Neural progenitor cell (in vitro differentiated cells): Measurements from ENCODE around the gene OR52B2. TPM values are rescaled to one million over a fixed set of nuclear protein-coding genes. Genes with fewer than 3 reads are reported as not detected.

Experiments used
- DNase-seq: peaks from one replicate; pipeline ENCODE4 v3.0.0-alpha.2; 2016; ENCODE audit warnings: low spot score
- H2AFZ ChIP-seq: fragments of 200-600 bp; sonication (generic); replicated peaks from 2 replicates; pipeline ENCODE4 v1.6.1; 2016; ENCODE audit warnings: antibody characterized with exemption
- H3F3A ChIP-seq: fragments of 200-600 bp; sonication (generic); 2 replicates; pipeline ENCODE4 v1.6.1; 2016; ENCODE audit warnings: antibody characterized with exemption, low read depth
- H3K27ac ChIP-seq: fragments of 200-600 bp; sonication (generic); 2 replicates; pipeline ENCODE4 v1.5.1; 2016; ENCODE audit warnings: mild to moderate bottlenecking
- H3K27me3 ChIP-seq: fragments of 200-600 bp; sonication (generic); 2 replicates; pipeline ENCODE4 v1.6.1; 2016; ENCODE audit warnings: mild to moderate bottlenecking, moderate library complexity
- H3K36me3 ChIP-seq: fragments of 200-600 bp; sonication (generic); 2 replicates; pipeline ENCODE4 v1.5.1; 2016
- H3K4me1 ChIP-seq: fragments of 200-600 bp; sonication (generic); 2 replicates; pipeline ENCODE4 v1.6.1; 2016; ENCODE audit warnings: mixed run types
- H3K4me2 ChIP-seq: fragments of 200-600 bp; sonication (generic); 2 replicates; pipeline ENCODE4 v1.6.1; 2016
- H3K4me3 ChIP-seq: fragments of 200-600 bp; sonication (generic); 2 replicates; pipeline ENCODE4 v1.5.1; 2016
- H3K79me2 ChIP-seq: fragments of 200-600 bp; sonication (generic); 2 replicates; pipeline ENCODE4 v1.6.1; 2016; ENCODE audit warnings: low read depth
- H3K9ac ChIP-seq: fragments of 200-600 bp; sonication (generic); 2 replicates; pipeline ENCODE4 v1.6.1; 2016
- H3K9me3 ChIP-seq: fragments of 200-600 bp; sonication (generic); 2 replicates; pipeline ENCODE4 v1.5.1; 2016; ENCODE audit warnings: low read depth
- H4K20me1 ChIP-seq: fragments of 200-600 bp; sonication (generic); 2 replicates; pipeline ENCODE4 v1.6.1; 2016; ENCODE audit warnings: low read depth
- H3K27ac Mint-ChIP-seq: 3 replicates; pipeline ENCODE4 v1.8.0; 2021; ENCODE audit warnings: mixed read lengths
- H3K27me3 Mint-ChIP-seq: 2 replicates; pipeline ENCODE4 v1.8.0; 2022; ENCODE audit warnings: low read depth, mild to moderate bottlenecking, inconsistent platforms, moderate library complexity, mixed read lengths; ENCODE audit not compliant: insufficient read depth
- H3K36me3 Mint-ChIP-seq: 3 replicates; pipeline ENCODE4 v1.8.0; 2021; ENCODE audit warnings: mixed read lengths
- H3K4me1 Mint-ChIP-seq: 3 replicates; pipeline ENCODE4 v1.8.0; 2021; ENCODE audit warnings: mixed read lengths
- H3K4me3 Mint-ChIP-seq: 3 replicates; pipeline ENCODE4 v1.8.0; 2021; ENCODE audit warnings: mild to moderate bottlenecking, moderate library complexity, mixed read lengths
- H3K9me3 Mint-ChIP-seq: 3 replicates; pipeline ENCODE4 v1.8.0; 2020; ENCODE audit warnings: mixed read lengths
- EZH2 ChIP-seq: fragments of 200-600 bp; sonication (generic); IDR thresholded peaks from 2 replicates; pipeline ENCODE4 v1.6.1; 2017; ENCODE audit warnings: antibody characterized with exemption, mild to moderate bottlenecking, moderate library complexity
- EZH2phosphoT487 ChIP-seq: fragments of 200-600 bp; sonication (generic); IDR thresholded peaks from 2 replicates; pipeline ENCODE4 v1.6.1; 2017; ENCODE audit warnings: antibody characterized with exemption
- total RNA-seq: library from RNA; depleted of rRNA; stranded (reverse); fragments of >200 nt; gene quantifications from 2 replicates; pipeline ENCODE4 v1.2.3, GENCODE V29; 2015; ENCODE audit warnings: low replicate concordance
- TF ChIP-seq, protein P1 (sequence below): fragments of 200-600 bp; sonication (generic); IDR thresholded peaks from 2 replicates; pipeline ENCODE4 v1.5.1; 2017; ENCODE audit warnings: antibody characterized with exemption, mild to moderate bottlenecking

Gene OR52B2
- total RNA-seq, 1 donor from 2014 or later, result not detected

DNA sequence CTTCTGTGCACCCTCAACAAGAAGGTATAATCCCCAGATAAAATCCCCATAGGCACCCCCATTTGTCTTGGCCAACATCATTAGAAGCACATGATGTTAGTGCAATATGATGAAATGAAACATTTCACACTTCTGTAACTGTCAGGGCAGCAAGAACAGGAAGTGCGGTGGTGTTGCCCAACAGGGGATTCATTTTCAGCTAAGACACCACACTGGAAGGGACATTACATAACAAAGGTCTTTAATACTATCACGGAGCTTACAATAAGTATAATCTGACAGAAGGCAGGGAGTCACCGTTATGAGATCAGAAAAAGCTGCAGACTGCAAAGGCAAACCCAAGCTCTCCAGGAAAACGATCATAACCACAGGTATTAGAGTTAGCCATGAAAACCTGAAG lies 30.8 kb upstream of the OR52B2 start:
- Histone ChIP-seq H3K27ac (no peak overlapping the region), H3K4me3 (no peak overlapping the region), H3K36me3 (no peaks in the 10 kb centered on the region), H4K20me1 (no peaks in the 10 kb centered on the region), H3F3A (no peaks in the 10 kb centered on the region), H3K4me1 (no peaks in the 10 kb centered on the region), H3K27me3 (no peaks in the 10 kb centered on the region), H2AFZ (no peak overlapping the region), H3K9ac (no peak overlapping the region), H3K79me2 (no peaks in the 10 kb centered on the region), H3K9me3 (no peaks in the 10 kb centered on the region), H3K4me2 (no peak overlapping the region)
- no peaks in the 10 kb centered on the region for H3K4me1 Mint-ChIP-seq
- no peak for TF ChIP-seq EZH2phosphoT487
- TF ChIP-seq, protein P1, sequence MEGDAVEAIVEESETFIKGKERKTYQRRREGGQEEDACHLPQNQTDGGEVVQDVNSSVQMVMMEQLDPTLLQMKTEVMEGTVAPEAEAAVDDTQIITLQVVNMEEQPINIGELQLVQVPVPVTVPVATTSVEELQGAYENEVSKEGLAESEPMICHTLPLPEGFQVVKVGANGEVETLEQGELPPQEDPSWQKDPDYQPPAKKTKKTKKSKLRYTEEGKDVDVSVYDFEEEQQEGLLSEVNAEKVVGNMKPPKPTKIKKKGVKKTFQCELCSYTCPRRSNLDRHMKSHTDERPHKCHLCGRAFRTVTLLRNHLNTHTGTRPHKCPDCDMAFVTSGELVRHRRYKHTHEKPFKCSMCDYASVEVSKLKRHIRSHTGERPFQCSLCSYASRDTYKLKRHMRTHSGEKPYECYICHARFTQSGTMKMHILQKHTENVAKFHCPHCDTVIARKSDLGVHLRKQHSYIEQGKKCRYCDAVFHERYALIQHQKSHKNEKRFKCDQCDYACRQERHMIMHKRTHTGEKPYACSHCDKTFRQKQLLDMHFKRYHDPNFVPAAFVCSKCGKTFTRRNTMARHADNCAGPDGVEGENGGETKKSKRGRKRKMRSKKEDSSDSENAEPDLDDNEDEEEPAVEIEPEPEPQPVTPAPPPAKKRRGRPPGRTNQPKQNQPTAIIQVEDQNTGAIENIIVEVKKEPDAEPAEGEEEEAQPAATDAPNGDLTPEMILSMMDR, result no peak
- TF ChIP-seq EZH2, result no peak
- peaks cover 4% of the 10 kb centered on the region for H3K27me3 Mint-ChIP-seq
- DNase-seq, result no peak
- H3K4me3 Mint-ChIP-seq, result no peak overlapping the region
- H3K9me3 Mint-ChIP-seq, result no peaks in the 10 kb centered on the region
- H3K27ac Mint-ChIP-seq, result no peak overlapping the region
- peaks cover 3% of the 10 kb centered on the region for H3K36me3 Mint-ChIP-seq

DNA sequence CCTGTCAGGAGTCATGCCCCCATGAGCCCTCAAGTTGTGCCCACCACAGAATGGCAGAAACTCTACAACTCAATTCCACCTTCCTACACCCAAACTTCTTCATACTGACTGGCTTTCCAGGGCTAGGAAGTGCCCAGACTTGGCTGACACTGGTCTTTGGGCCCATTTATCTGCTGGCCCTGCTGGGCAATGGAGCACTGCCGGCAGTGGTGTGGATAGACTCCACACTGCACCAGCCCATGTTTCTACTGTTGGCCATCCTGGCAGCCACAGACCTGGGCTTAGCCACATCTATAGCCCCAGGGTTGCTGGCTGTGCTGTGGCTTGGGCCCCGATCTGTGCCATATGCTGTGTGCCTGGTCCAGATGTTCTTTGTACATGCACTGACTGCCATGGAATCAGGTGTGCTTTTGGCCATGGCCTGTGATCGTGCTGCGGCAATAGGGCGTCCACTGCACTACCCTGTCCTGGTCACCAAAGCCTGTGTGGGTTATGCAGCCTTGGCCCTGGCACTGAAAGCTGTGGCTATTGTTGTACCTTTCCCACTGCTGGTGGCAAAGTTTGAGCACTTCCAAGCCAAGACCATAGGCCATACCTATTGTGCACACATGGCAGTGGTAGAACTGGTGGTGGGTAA lies 29.2 kb upstream of the OR52B2 start, which contains the start of gene OR52W1:
OR52W1 (plus strand) TSS at position 51 of the 637 bp plus-strand sequence; CDS start at position 51, 0 bp downstream.
- no peaks in the 10 kb centered on the region for H3K36me3 Mint-ChIP-seq
- Histone ChIP-seq H3K36me3 (no peaks in the 10 kb centered on the region), H3K4me3 (no peak within 1 kb of the TSS), H3K27me3 (no peaks in the 10 kb centered on the region), H3K79me2 (no peaks in the 10 kb centered on the region), H4K20me1 (no peaks in the 10 kb centered on the region), H3K4me2 (no peak within 1 kb of the TSS), H3K9ac (no peak within 1 kb of the TSS), H3F3A (no peaks in the 10 kb centered on the region), H2AFZ (no peak within 1 kb of the TSS), H3K27ac (no peak within 1 kb of the TSS), H3K9me3 (no peaks in the 10 kb centered on the region), H3K4me1 (no peaks in the 10 kb centered on the region)
- H3K9me3 Mint-ChIP-seq, result no peaks in the 10 kb centered on the region
- DNase-seq, result no peak
- no peak within 1 kb of the TSS for H3K27ac Mint-ChIP-seq
- peaks cover 4% of the 10 kb centered on the region for H3K27me3 Mint-ChIP-seq
- no peak within 1 kb of the TSS for H3K4me3 Mint-ChIP-seq
- no peak for TF ChIP-seq EZH2
- TF ChIP-seq, protein P1, result no peak
- no peak for TF ChIP-seq EZH2phosphoT487
- no peaks in the 10 kb centered on the region for H3K4me1 Mint-ChIP-seq

DNA sequence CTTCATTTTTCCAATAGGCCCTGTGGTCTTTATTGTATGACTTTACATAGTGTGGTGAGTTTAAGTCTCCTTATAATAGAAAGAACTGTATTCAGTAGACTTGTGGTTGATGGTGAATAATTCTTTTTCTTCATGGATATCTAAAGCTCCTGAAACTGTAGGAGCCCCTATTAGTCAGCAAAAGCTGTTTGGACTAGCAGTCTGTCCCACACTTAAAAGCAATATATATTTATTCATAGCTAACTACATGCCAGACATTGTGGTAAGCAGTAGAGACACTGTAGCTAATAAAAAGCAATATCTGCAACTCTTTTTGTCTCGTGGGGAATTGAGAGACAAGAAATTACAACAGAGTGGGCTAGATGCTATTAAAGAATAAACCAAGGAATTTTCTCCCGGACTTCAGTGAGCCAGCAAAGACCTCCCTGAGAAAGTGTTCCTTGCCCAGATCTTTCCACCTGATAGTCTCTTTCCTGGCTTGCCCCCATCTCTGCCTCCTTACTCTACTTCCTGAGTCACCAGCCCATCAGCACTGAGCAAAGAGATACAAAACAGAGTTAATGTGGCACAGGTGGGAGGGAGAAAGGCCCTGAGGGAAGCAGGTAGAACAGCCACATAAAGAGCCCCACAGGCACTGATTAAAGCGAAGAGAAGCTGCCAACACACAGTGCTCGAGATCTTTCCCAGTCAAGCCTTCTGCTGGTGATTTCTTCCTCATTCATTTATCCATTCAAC lies 27.5 kb upstream of the OR52B2 start:
- Histone ChIP-seq H3K9ac (no peak overlapping the region), H3K79me2 (no peaks in the 10 kb centered on the region), H3K27me3 (no peaks in the 10 kb centered on the region), H3K4me2 (no peak overlapping the region), H3K9me3 (no peaks in the 10 kb centered on the region), H3K4me1 (no peaks in the 10 kb centered on the region), H3K27ac (no peak overlapping the region), H3F3A (no peaks in the 10 kb centered on the region), H3K36me3 (no peaks in the 10 kb centered on the region), H2AFZ (no peak overlapping the region), H4K20me1 (no peaks in the 10 kb centered on the region), H3K4me3 (no peak overlapping the region)
- H3K27ac Mint-ChIP-seq, result no peak overlapping the region
- no peaks in the 10 kb centered on the region for H3K9me3 Mint-ChIP-seq
- no peak overlapping the region for H3K4me3 Mint-ChIP-seq
- no peaks in the 10 kb centered on the region for H3K36me3 Mint-ChIP-seq
- no peak for DNase-seq
- peaks cover 4% of the 10 kb centered on the region for H3K27me3 Mint-ChIP-seq
- no peaks in the 10 kb centered on the region for H3K4me1 Mint-ChIP-seq
- TF ChIP-seq EZH2phosphoT487 (no peak), EZH2 (no peak)
- TF ChIP-seq, protein P1, result no peak
